IMR-90 (cell line): ENCODE results near the gene IGFBP5.

Source experiments
- POLR2A ChIP-seq: IDR thresholded peaks from 2 replicates; pipeline ENCODE4 v1.6.1; 2012; ENCODE audit warnings: mild to moderate bottlenecking, low read depth, low read length
- TF ChIP-seq, protein P1 (sequence below): conservative IDR thresholded peaks from 2 replicates; pipeline ENCODE4 v1.5.1; 2012; ENCODE audit warnings: mild to moderate bottlenecking, low read depth, low read length, improper control_type of control experiment

DNA sequence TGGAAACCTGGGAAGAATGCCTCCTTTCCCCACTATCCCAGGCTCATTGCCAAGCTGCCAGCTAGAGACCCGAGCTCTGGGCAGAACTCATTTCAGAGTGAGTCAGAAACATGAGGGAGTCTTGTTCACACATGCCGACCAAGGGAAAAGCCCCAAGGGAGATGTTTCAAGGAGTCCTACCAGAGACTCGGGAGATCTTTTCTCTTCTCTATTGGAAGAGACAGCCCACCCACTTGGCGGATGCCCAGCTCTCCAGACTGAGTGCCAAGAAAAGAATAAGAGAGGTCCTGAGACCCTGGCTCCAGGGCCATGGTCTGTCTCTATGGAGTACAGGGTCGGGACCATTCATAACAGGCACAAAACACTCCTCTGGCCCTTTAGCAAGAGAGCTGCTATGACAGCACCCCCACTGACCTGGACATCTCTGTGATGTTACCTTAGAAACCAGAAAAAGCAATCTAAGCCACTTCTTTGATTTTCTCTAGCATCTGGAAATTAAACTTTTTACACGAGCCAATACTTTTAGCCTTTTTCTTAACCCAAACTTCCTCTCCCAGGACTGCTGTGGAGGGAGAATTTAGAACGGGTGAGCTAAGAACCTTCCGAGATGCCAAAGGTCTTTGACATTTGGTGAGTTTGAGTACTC is 18.5 kb upstream of the IGFBP5 start:
- TF ChIP-seq, protein P1, sequence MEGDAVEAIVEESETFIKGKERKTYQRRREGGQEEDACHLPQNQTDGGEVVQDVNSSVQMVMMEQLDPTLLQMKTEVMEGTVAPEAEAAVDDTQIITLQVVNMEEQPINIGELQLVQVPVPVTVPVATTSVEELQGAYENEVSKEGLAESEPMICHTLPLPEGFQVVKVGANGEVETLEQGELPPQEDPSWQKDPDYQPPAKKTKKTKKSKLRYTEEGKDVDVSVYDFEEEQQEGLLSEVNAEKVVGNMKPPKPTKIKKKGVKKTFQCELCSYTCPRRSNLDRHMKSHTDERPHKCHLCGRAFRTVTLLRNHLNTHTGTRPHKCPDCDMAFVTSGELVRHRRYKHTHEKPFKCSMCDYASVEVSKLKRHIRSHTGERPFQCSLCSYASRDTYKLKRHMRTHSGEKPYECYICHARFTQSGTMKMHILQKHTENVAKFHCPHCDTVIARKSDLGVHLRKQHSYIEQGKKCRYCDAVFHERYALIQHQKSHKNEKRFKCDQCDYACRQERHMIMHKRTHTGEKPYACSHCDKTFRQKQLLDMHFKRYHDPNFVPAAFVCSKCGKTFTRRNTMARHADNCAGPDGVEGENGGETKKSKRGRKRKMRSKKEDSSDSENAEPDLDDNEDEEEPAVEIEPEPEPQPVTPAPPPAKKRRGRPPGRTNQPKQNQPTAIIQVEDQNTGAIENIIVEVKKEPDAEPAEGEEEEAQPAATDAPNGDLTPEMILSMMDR, result no peak
- no peak for TF ChIP-seq POLR2A
